ENCODE measurements around the gene ABR. TPM values are rescaled to one million over a fixed set of nuclear protein-coding genes. Genes with fewer than 3 reads are reported as not detected.

Gene ABR
- total RNA-seq, 2 experiments from 2014 or later, result 31.6 to 35.1 TPM

- no peaks in the 10 kb centered on the region for H3K4me1 Mint-ChIP-seq
- H3K9me3 Mint-ChIP-seq, result no peaks in the 10 kb centered on the region
- H3K27ac Mint-ChIP-seq, result no peak overlapping the region
- H3K27me3 Mint-ChIP-seq, result no peaks in the 10 kb centered on the region
- no peak for DNase-seq
- no peak overlapping the region for H3K4me3 Mint-ChIP-seq
- H3K36me3 Mint-ChIP-seq, result no peaks in the 10 kb centered on the region
Observed at GRCh38 chr17:1012823-1013728, 166.7 kb downstream of the ABR start.

DNA sequence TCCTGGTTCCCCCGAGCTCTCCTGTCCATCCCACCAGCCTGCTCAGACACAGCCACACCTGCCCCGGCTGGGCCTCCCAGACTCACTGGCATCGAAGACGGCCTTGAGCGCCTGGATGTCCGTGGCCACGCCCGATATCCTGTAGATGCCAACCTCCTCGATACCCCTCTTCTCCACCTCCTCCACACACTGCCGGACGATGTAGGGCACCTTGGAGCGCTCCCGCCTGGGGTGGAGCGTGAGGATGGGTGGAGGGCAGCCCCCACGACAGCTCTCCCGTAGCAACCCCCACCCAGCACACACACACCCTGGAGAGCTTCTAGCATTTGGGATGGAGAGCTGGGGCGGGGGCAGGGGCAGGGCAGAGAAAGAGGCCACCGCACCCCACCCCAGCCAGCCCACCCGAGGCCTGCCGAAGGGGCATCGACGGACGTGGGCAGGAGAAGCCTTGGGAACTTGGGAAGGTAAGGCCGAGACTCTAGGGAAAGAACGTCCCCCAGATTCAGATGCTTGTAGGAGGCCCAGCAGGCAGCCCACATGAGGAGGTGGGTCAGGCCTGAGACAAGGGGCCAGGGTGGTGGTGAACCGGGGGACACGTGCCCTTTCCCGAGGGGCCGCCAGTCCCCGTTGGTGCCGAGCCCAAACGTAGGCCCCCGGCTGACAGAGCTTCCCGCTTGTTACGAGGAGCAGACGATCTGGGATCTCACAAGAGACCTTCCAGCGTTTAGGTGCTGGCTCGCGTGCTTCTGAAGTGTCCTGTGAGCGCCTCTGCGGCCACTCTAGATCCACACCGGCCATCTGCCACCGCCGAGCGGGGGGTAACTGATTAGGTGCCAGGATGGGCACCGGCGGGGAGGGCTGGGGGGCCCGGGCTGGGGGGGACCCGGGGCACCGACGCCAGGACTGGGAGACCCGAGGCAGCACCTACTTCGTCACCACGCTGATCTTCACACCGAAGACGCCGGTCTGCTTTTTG, 167.7 kb downstream of the ABR start:
- H3K27me3 Mint-ChIP-seq, result no peaks in the 10 kb centered on the region
- no peak overlapping the region for H3K27ac Mint-ChIP-seq
- no peaks in the 10 kb centered on the region for H3K4me1 Mint-ChIP-seq
- H3K9me3 Mint-ChIP-seq, result no peaks in the 10 kb centered on the region
- H3K4me3 Mint-ChIP-seq, result no peak overlapping the region
- DNase-seq, result no peak
- no peaks in the 10 kb centered on the region for H3K36me3 Mint-ChIP-seq

DNA sequence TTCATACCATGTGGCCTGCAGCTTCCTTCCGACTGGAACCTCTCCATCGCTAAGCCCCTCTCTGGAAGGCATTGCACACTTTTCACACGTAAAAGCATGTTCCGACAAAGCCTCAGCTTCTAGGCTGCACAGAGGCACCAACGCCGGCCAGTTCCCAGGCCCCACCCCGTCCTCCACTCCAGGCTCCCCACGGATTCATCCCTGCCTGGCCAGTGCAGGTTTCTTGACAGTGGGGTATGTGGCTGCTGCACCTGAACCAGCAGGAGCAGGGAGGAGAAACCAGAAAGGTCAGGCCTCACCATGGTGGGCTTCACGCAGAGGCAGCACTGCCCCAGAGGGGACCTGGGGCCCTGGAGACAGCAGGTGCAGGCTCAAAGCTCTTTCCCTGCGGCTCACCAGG, 168.6 kb downstream of the ABR start:
- no peak for DNase-seq
- Mint-ChIP-seq H3K36me3 (no peaks in the 10 kb centered on the region), H3K27ac (no peak overlapping the region), H3K4me1 (no peaks in the 10 kb centered on the region), H3K27me3 (no peaks in the 10 kb centered on the region), H3K4me3 (no peak overlapping the region), H3K9me3 (no peaks in the 10 kb centered on the region)

- no peak overlapping the region for H3K27ac Mint-ChIP-seq
- no peaks in the 10 kb centered on the region for H3K9me3 Mint-ChIP-seq
- DNase-seq, result no peak
- H3K36me3 Mint-ChIP-seq, result no peaks in the 10 kb centered on the region
- no peak overlapping the region for H3K4me3 Mint-ChIP-seq
- H3K27me3 Mint-ChIP-seq, result no peaks in the 10 kb centered on the region
- H3K4me1 Mint-ChIP-seq, result peaks cover 4% of the 10 kb centered on the region
Observed at GRCh38 chr17:1010586-1010985, 169.2 kb downstream of the ABR start.

- no peak overlapping the region for H3K4me3 Mint-ChIP-seq
- no peak overlapping the region for H3K27ac Mint-ChIP-seq
- no peaks in the 10 kb centered on the region for H3K27me3 Mint-ChIP-seq
- H3K4me1 Mint-ChIP-seq, result peaks cover 10% of the 10 kb centered on the region
- H3K36me3 Mint-ChIP-seq, result no peaks in the 10 kb centered on the region
- no peak for DNase-seq
- no peaks in the 10 kb centered on the region for H3K9me3 Mint-ChIP-seq
Observed at GRCh38 chr17:1010086-1010450, 169.7 kb downstream of the ABR start.

DNA sequence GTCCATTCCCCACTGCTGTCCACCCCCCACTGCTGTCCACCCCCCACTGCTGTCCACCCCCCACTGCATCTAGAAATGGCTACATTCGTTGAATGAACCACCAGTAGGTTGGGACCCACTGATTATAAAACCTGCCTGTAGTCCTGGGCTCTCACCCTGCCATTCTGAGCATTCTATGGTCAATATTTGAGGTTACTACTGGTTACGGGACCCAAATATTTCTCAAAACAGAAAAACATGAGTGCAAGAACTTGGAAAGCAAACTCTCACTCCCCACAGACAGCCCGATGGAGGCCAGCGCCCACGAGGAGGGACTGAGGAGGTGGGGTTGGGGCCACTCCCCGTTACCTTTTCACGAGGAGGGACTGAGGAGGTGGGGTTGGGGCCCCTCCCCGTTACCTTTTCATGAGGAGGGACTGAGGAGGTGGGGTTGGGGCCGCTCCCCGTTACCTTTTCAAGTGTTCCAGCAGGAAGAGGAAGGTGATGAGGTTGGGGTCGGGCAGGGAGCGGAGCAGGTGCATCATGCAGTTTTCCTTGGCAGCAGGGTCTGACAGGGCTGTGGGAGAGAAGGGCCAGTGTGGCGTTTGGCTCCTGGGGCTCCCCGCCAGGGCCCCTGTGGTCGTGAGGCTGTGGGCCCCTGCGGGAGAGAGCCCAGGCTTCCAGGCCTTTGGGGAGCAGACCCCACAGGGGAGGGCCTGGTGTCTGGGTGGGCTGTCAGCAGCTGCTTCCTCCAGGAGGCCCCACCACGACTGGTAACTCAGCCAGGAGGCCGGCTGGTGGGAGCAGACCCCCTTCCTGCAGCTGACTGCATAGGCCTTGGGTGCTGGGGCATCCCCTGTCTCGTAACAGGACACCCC, 170.3 kb downstream of the ABR start:
- no peak for DNase-seq
- Mint-ChIP-seq H3K4me1 (peaks cover 12% of the 10 kb centered on the region), H3K36me3 (no peaks in the 10 kb centered on the region), H3K27ac (no peak overlapping the region), H3K4me3 (no peak overlapping the region), H3K27me3 (no peaks in the 10 kb centered on the region), H3K9me3 (no peaks in the 10 kb centered on the region)

DNA sequence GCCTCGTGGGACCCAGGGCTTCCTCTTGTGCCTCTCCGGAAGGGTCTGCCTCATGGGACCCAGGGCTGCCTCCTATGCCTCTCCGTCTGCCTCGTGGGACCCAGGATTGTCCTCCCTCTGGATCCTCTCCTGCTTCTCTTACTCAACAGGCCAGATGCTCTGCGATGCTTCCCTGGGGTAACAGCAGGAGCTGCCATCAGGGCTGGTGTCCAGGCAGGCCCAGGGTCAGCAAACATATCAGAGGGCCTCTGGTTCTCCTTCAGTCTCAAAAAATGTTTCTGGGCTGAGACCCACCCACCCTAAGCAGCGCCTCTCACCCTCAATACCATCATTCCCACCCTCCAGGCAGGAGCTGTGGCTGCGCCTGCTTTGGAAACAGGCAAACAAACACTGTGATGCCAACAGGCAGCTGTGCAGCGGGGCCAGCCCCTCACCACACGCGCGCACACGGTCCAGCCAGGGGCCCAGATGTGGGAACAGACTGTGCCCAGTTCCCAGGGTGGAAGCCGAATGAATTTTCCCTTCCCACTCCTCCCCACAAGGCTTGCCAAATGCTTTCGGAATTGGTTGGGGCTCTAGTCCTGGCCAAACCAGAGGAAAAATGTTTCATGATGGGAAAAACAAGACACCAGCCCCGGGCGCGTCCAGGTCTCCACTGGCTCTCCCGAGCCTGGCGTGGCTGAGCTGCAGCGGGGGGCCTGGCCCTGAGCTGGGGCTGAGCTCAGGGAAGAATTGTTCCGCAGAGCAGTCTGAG, 171.6 kb downstream of the ABR start:
- no peaks in the 10 kb centered on the region for H3K27me3 Mint-ChIP-seq
- H3K4me1 Mint-ChIP-seq, result peaks cover 12% of the 10 kb centered on the region
- no peak overlapping the region for H3K27ac Mint-ChIP-seq
- no peaks in the 10 kb centered on the region for H3K36me3 Mint-ChIP-seq
- H3K9me3 Mint-ChIP-seq, result no peaks in the 10 kb centered on the region
- H3K4me3 Mint-ChIP-seq, result no peak overlapping the region
- DNase-seq, result no peak

DNA sequence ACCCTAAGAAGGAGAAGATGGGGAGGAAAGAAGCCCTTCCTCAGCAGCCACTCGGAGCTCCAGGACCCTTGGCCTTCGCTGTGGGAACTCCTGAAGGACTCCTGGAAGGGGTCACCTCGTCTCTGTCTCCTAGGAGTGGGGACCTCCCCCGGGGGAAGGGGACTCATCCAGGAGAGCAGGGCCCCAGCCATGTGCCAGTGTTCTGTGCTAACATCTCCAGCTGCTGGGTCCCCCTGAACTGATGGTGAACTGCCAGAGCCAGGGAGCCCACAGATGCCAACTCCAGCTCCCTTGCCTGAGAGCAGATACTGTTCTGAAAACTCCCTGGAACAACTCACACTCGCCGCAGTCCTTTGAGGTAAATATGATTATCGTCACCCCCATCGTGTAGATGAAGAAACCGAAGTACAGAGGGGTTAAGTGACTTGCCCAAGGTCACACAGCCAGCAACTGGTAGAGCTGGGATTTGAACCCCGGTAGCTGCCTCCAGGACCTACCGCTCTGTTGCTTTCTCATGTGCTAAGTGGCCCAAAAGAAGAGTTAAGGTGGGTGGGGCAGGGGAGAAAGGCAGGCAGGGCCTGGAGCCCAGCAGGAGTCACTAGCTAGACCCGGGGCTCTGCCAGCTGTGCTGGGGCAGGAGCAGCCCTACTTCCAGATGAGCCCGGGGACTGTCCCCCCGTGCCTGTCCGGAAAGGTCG, 172.3 kb downstream of the ABR start:
- no peak for DNase-seq
- H3K27me3 Mint-ChIP-seq, result no peaks in the 10 kb centered on the region
- H3K4me3 Mint-ChIP-seq, result no peak overlapping the region
- no peak overlapping the region for H3K27ac Mint-ChIP-seq
- H3K4me1 Mint-ChIP-seq, result peaks cover 12% of the 10 kb centered on the region
- no peaks in the 10 kb centered on the region for H3K36me3 Mint-ChIP-seq
- no peaks in the 10 kb centered on the region for H3K9me3 Mint-ChIP-seq

DNA sequence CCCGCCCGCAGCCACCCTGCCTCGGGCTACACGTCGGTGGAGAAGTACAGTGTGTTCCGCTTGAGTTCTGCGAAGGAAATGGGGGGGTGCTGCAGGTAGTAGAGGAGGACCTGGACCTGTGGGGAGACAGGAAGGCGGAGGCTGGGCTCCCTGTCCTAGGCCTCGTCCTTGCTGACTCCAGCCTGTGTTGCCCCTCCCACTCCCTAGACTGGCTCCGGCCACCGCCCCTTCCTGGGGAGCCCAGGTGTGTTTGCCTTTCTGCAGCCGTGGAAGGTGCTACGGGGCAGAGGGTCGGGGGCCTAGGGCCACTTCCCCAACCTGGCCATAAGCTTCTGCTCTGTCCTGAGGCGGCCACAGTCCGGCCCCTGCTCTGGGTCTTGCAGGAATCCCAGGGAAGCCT, 173.7 kb downstream of the ABR start:
- Mint-ChIP-seq H3K27me3 (no peaks in the 10 kb centered on the region), H3K36me3 (peaks cover 5% of the 10 kb centered on the region), H3K4me1 (peaks cover 12% of the 10 kb centered on the region), H3K9me3 (no peaks in the 10 kb centered on the region), H3K4me3 (no peak overlapping the region), H3K27ac (peak overlapping the region; percentile 47)
- no peak for DNase-seq

DNA sequence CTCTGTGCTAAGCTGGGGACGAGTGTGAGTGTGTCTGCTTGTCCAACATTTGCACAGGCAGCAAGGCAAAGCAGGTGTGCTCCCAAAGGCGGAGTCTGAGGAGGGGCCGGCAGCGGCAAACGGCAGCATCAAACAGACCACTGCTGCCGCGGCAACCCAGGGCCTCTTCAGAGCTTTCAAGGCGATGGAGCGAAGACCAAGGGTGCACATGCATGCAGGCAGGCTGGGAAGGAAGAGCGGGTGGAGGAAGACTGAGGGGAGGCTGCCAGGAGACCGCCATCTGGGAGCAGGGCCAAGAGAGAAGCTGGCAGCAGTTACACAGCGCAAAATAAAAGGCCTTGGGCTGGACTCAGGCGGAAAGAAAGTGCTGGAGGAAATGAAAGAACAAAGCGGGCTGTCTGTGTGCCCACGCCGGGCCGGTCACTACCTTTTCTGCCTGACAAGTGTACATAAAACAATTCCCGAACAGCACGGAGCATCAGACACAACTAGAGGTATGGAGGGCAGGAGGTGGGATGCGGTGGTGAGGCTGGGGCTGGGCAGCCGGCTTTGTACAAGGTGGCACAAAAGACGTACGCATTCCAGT, 174.3 kb downstream of the ABR start:
- H3K27me3 Mint-ChIP-seq, result no peaks in the 10 kb centered on the region
- H3K4me3 Mint-ChIP-seq, result peak overlapping the region; percentile 22
- peak overlapping the region; percentile 47 for H3K27ac Mint-ChIP-seq
- H3K4me1 Mint-ChIP-seq, result peaks cover 12% of the 10 kb centered on the region
- H3K36me3 Mint-ChIP-seq, result peaks cover 8% of the 10 kb centered on the region
- H3K9me3 Mint-ChIP-seq, result no peaks in the 10 kb centered on the region
- DNase-seq, result no peak

GRCh38 chr17:1004769-1005295, 174.9 kb downstream of the ABR start:
- H3K36me3 Mint-ChIP-seq, result peaks cover 11% of the 10 kb centered on the region
- H3K27ac Mint-ChIP-seq, result no peak overlapping the region
- H3K4me3 Mint-ChIP-seq, result no peak overlapping the region
- no peaks in the 10 kb centered on the region for H3K27me3 Mint-ChIP-seq
- no peak for DNase-seq
- peaks cover 12% of the 10 kb centered on the region for H3K4me1 Mint-ChIP-seq
- H3K9me3 Mint-ChIP-seq, result no peaks in the 10 kb centered on the region

GRCh38 chr17:1003972-1004768, 175.6 kb downstream of the ABR start:
- H3K9me3 Mint-ChIP-seq, result no peaks in the 10 kb centered on the region
- H3K4me3 Mint-ChIP-seq, result no peak overlapping the region
- DNase-seq, result no peak
- no peak overlapping the region for H3K27ac Mint-ChIP-seq
- H3K27me3 Mint-ChIP-seq, result no peaks in the 10 kb centered on the region
- peaks cover 16% of the 10 kb centered on the region for H3K4me1 Mint-ChIP-seq
- peaks cover 16% of the 10 kb centered on the region for H3K36me3 Mint-ChIP-seq

- Mint-ChIP-seq H3K4me3 (no peak overlapping the region), H3K4me1 (peaks cover 21% of the 10 kb centered on the region), H3K27ac (no peak overlapping the region), H3K36me3 (peaks cover 16% of the 10 kb centered on the region), H3K27me3 (no peaks in the 10 kb centered on the region), H3K9me3 (no peaks in the 10 kb centered on the region)
- no peak for DNase-seq
Observed at GRCh38 chr17:1003633-1003971, 176.2 kb downstream of the ABR start.
